Hypothalamus (tissue), 51 donors: Measurements from ENCODE around the gene CD83.
"Not testable (repeated sequence)": the region's sequence is repeated elsewhere in the genome, so short reads cannot be mapped to it uniquely, and the experiment has no call there.

ENCODE experiments used
- DNase-seq, 51 donors: peaks; one replicate each; lab custom pipeline; 2025; lab: John Stamatoyannopoulos, UW

CD83 gene

GRCh38 chr6:14117158-14118090, at the start of gene CD83:
Gene CD83 (plus strand): TSS chr6:14117772. CDS start chr6:14117812, 40 bp downstream.
- peak in 38 of 51 donors; percentile 11 to 72 (median 51) for DNase-seq

GRCh38 chr6:14068133-14068532, 49.4 kb upstream of the CD83 start:
- DNase-seq, result no peak

- DNase-seq, result no peak
These were observed 48.9 kb upstream of the CD83 start for GRCh38 chr6:14068623-14069022.

GRCh38 chr6:14070457-14070856, 47.1 kb upstream of the CD83 start:
- no peak for DNase-seq

- no peak for DNase-seq
These were observed 45.5 kb upstream of the CD83 start for GRCh38 chr6:14072084-14072483.

- DNase-seq, result not testable (repeated sequence)
These were observed 43.8 kb upstream of the CD83 start for GRCh38 chr6:14073561-14074354.

- DNase-seq, result no peak
These were observed 43.0 kb upstream of the CD83 start for GRCh38 chr6:14074476-14075094.

- DNase-seq, result peak in 4 of 51 donors; percentile 13 to 26 (median 20)
These were observed 42.5 kb upstream of the CD83 start for GRCh38 chr6:14075095-14075503.

GRCh38 chr6:14077193-14077867, 40.2 kb upstream of the CD83 start:
- DNase-seq, result no peak

- DNase-seq, result peak in 8 of 51 donors; percentile 9 to 40 (median 32)
These were observed 38.1 kb upstream of the CD83 start for GRCh38 chr6:14079433-14079832.

- no peak for DNase-seq
These were observed 37.6 kb upstream of the CD83 start for GRCh38 chr6:14079971-14080370.

- DNase-seq, result no peak
These were observed 36.4 kb upstream of the CD83 start for GRCh38 chr6:14081126-14081525.

GRCh38 chr6:14082771-14083170, 34.8 kb upstream of the CD83 start:
- no peak for DNase-seq

- DNase-seq, result no peak
These were observed 34.3 kb upstream of the CD83 start for GRCh38 chr6:14083262-14083661.

GRCh38 chr6:14083751-14084150, 33.8 kb upstream of the CD83 start:
- no peak for DNase-seq

GRCh38 chr6:14084388-14084787, 33.2 kb upstream of the CD83 start:
- no peak for DNase-seq

GRCh38 chr6:14085176-14085787, 32.3 kb upstream of the CD83 start:
- DNase-seq, result no peak

- no peak for DNase-seq
These were observed 30.9 kb upstream of the CD83 start for GRCh38 chr6:14086701-14087100.

GRCh38 chr6:14088600-14089192, 28.9 kb upstream of the CD83 start:
- DNase-seq, result no peak

GRCh38 chr6:14089224-14089623, 28.3 kb upstream of the CD83 start:
- no peak for DNase-seq
